GM12878 (cell line): ENCODE results near the gene SETD1B. TPM values are rescaled to one million over a fixed set of nuclear protein-coding genes. Genes with fewer than 3 reads are reported as not detected.
A peak's percentile ranks its signal among the peaks of the same experiment; 100 is the strongest.

Source experiments
- HDAC6 ChIP-seq: fragments of 200-600 bp; sonication (generic); IDR thresholded peaks from one replicate; pipeline ENCODE4 v1.8.0; 2017; ENCODE audit warnings: antibody characterized with exemption; ENCODE audit not compliant: unreplicated experiment
- NFYA ChIP-seq: IDR thresholded peaks from 2 replicates; pipeline ENCODE4 v1.6.1; 2011; ENCODE audit warnings: low read depth, mild to moderate bottlenecking, low read length, improper control_type of control experiment, borderline replicate concordance
- NR2C1 ChIP-seq: fragments of 450-650 bp; IDR thresholded peaks from 2 replicates; pipeline ENCODE4 v1.6.1; 2017; ENCODE audit warnings: antibody characterized with exemption, mild to moderate bottlenecking, moderate library complexity
- RAD51 ChIP-seq: fragments of 450-650 bp; IDR thresholded peaks from 2 replicates; pipeline ENCODE4 v1.6.1; 2016; ENCODE audit warnings: moderate library complexity, mild to moderate bottlenecking, inconsistent platforms
- SMAD5 ChIP-seq: IDR thresholded peaks from 2 replicates; pipeline ENCODE4 v1.6.1; 2016; ENCODE audit warnings: antibody characterized with exemption, low read depth
- TCF3 ChIP-seq: IDR thresholded peaks from 2 replicates; pipeline ENCODE4 v1.6.1; 2012; ENCODE audit warnings: low read depth, mild to moderate bottlenecking, low read length, borderline replicate concordance; ENCODE audit not compliant: insufficient read depth
- polyA plus RNA-seq, 11 experiments: library from polyadenylated mRNA; depleted of rRNA in 4 of 11; unstranded in 6 of 11; stranded (reverse) in 5 of 11; fragments of >200 nt; fragmentation: Nextera tagmentation in 4 of 11; fragmentation: Illumina TruSeq in 1 of 11; extraction: Ambion mirVana in 4 of 11; extraction: Trizol in 1 of 11; gene quantifications; 1 replicate in 1 of 11; 2 replicates in 10 of 11; pipeline versions ENCODE4 v1.2.1 to v1.2.3, GENCODE V29; 2011 to 2016; ENCODE audit warnings: inconsistent platforms in 2 of 11, missing spikeins in 2 of 11, low read depth in 1 of 11
- total RNA-seq, 4 experiments: library from RNA; depleted of rRNA in 3 of 4; stranded (reverse); fragments of >200 nt in 3 of 4; fragmentation: Illumina TruSeq in 1 of 4; extraction: Trizol in 1 of 4; gene quantifications; 2 replicates each; pipeline versions ENCODE4 v1.2.1 to v1.2.3, GENCODE V29; 2013 to 2021
- TF ChIP-seq, protein P1 (sequence below): fragments of 150-350 bp; IDR thresholded peaks from 2 replicates; pipeline ENCODE4 v1.6.1; 2016; ENCODE audit warnings: low read depth, low read length
- TF ChIP-seq, protein P2 (sequence below), 3 experiments: IDR thresholded peaks in 2 of 3; conservative IDR thresholded peaks in 1 of 3; 2 replicates each; pipeline ENCODE4 v1.5.1; 2011; ENCODE audit warnings: low read depth in 3 of 3, low read length in 3 of 3, mild to moderate bottlenecking in 3 of 3, control low read depth in 2 of 3, moderate library complexity in 2 of 3, inconsistent platforms in 1 of 3, mixed read lengths in 1 of 3; ENCODE audit not compliant: control insufficient read depth in 2 of 3, insufficient read depth in 1 of 3; ENCODE audit errors: extremely low read depth in 1 of 3
- TF ChIP-seq, protein P3 (sequence below): IDR thresholded peaks from 2 replicates; pipeline ENCODE4 v1.6.1; 2012; ENCODE audit warnings: low read length, inconsistent platforms
- TF ChIP-seq, protein P4 (sequence below): fragments of 450-650 bp; IDR thresholded peaks from 2 replicates; pipeline ENCODE4 v1.6.1; 2017; ENCODE audit warnings: mild to moderate bottlenecking, moderate library complexity
- TF ChIP-seq, protein P5 (sequence below): fragments of 450-650 bp; conservative IDR thresholded peaks from 2 replicates; pipeline ENCODE4 v1.6.1; 2017; ENCODE audit warnings: mild to moderate bottlenecking, moderate library complexity
- TF ChIP-seq, protein P6 (sequence below): fragments of 450-650 bp; IDR thresholded peaks from 2 replicates; pipeline ENCODE4 v1.6.1; 2017; ENCODE audit warnings: mild to moderate bottlenecking, low read depth, inconsistent platforms; ENCODE audit not compliant: poor library complexity, severe bottlenecking

Gene SETD1B
- total and polyA plus RNA-seq, 10 of the 15 experiments (the other 5 are each of a cell fraction or from before 2014, with no cell fraction given) = 0.50 to 17.3 (median 1.6) TPM

DNA sequence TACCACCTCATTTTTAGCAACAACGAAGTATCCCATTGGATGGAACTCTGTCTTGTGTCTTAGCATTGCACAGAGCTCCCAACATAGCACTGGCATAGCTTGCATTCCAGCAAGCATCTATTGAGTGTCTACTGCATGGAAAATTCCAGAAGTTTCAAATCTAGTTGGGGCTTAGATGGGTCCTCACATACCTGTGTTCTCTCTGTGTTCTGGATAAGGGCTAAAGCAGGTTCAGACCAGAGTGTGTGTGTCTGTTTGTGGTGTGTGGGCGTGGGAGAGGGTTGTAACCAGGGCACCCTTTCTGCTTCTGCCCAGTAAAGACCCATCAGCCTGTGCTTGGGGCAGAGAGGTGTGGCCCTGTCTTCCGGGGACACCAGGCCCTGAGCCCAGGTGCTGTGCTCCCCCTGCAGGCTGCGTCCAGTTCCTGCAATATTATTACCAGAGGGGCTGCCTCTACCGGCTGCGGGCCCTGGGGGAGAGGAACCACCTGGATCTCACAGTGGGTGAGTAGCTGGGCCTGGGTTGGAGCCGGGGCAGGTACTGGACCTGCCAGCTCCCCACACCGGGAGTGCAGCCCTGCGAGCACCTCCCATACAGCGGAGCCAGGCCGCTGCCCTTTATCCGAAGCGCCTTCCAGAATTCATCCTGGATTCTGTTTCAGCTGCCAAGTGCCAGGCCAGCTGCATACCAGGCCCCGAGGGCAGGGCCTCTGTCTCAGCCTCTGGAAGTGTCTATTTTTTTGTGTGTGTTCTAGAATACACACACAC is 30.6 kb upstream of the SETD1B start (continued):
- TF ChIP-seq, protein P1, sequence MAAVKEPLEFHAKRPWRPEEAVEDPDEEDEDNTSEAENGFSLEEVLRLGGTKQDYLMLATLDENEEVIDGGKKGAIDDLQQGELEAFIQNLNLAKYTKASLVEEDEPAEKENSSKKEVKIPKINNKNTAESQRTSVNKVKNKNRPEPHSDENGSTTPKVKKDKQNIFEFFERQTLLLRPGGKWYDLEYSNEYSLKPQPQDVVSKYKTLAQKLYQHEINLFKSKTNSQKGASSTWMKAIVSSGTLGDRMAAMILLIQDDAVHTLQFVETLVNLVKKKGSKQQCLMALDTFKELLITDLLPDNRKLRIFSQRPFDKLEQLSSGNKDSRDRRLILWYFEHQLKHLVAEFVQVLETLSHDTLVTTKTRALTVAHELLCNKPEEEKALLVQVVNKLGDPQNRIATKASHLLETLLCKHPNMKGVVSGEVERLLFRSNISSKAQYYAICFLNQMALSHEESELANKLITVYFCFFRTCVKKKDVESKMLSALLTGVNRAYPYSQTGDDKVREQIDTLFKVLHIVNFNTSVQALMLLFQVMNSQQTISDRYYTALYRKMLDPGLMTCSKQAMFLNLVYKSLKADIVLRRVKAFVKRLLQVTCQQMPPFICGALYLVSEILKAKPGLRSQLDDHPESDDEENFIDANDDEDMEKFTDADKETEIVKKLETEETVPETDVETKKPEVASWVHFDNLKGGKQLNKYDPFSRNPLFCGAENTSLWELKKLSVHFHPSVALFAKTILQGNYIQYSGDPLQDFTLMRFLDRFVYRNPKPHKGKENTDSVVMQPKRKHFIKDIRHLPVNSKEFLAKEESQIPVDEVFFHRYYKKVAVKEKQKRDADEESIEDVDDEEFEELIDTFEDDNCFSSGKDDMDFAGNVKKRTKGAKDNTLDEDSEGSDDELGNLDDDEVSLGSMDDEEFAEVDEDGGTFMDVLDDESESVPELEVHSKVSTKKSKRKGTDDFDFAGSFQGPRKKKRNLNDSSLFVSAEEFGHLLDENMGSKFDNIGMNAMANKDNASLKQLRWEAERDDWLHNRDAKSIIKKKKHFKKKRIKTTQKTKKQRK = no peak
- TF ChIP-seq, protein P2, sequence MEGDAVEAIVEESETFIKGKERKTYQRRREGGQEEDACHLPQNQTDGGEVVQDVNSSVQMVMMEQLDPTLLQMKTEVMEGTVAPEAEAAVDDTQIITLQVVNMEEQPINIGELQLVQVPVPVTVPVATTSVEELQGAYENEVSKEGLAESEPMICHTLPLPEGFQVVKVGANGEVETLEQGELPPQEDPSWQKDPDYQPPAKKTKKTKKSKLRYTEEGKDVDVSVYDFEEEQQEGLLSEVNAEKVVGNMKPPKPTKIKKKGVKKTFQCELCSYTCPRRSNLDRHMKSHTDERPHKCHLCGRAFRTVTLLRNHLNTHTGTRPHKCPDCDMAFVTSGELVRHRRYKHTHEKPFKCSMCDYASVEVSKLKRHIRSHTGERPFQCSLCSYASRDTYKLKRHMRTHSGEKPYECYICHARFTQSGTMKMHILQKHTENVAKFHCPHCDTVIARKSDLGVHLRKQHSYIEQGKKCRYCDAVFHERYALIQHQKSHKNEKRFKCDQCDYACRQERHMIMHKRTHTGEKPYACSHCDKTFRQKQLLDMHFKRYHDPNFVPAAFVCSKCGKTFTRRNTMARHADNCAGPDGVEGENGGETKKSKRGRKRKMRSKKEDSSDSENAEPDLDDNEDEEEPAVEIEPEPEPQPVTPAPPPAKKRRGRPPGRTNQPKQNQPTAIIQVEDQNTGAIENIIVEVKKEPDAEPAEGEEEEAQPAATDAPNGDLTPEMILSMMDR (IDR thresholded peaks at IDR 0.05 in 2 of 3, conservative IDR thresholded peaks at IDR 0.05 in 1 of 3; ENCODE audit: control insufficient read depth in 2 of 3, extremely low read depth in 1 of 3, insufficient read depth in 1 of 3, low read depth in 3 of 3, low read length in 3 of 3) = peak; percentile 92 to 95 (median 94); a peak in 5 of 6 replicates
- TF ChIP-seq SMAD5 (no peak), RAD51 (no peak), HDAC6 (no peak), NFYA (no peak), NR2C1 (no peak), TCF3 (no peak)
- TF ChIP-seq, protein P3, sequence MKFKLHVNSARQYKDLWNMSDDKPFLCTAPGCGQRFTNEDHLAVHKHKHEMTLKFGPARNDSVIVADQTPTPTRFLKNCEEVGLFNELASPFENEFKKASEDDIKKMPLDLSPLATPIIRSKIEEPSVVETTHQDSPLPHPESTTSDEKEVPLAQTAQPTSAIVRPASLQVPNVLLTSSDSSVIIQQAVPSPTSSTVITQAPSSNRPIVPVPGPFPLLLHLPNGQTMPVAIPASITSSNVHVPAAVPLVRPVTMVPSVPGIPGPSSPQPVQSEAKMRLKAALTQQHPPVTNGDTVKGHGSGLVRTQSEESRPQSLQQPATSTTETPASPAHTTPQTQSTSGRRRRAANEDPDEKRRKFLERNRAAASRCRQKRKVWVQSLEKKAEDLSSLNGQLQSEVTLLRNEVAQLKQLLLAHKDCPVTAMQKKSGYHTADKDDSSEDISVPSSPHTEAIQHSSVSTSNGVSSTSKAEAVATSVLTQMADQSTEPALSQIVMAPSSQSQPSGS = no peak
- TF ChIP-seq, protein P4, sequence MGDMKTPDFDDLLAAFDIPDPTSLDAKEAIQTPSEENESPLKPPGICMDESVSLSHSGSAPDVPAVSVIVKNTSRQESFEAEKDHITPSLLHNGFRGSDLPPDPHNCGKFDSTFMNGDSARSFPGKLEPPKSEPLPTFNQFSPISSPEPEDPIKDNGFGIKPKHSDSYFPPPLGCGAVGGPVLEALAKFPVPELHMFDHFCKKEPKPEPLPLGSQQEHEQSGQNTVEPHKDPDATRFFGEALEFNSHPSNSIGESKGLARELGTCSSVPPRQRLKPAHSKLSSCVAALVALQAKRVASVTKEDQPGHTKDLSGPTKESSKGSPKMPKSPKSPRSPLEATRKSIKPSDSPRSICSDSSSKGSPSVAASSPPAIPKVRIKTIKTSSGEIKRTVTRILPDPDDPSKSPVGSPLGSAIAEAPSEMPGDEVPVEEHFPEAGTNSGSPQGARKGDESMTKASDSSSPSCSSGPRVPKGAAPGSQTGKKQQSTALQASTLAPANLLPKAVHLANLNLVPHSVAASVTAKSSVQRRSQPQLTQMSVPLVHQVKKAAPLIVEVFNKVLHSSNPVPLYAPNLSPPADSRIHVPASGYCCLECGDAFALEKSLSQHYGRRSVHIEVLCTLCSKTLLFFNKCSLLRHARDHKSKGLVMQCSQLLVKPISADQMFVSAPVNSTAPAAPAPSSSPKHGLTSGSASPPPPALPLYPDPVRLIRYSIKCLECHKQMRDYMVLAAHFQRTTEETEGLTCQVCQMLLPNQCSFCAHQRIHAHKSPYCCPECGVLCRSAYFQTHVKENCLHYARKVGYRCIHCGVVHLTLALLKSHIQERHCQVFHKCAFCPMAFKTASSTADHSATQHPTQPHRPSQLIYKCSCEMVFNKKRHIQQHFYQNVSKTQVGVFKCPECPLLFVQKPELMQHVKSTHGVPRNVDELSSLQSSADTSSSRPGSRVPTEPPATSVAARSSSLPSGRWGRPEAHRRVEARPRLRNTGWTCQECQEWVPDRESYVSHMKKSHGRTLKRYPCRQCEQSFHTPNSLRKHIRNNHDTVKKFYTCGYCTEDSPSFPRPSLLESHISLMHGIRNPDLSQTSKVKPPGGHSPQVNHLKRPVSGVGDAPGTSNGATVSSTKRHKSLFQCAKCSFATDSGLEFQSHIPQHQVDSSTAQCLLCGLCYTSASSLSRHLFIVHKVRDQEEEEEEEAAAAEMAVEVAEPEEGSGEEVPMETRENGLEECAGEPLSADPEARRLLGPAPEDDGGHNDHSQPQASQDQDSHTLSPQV = no peak
- TF ChIP-seq, protein P5, sequence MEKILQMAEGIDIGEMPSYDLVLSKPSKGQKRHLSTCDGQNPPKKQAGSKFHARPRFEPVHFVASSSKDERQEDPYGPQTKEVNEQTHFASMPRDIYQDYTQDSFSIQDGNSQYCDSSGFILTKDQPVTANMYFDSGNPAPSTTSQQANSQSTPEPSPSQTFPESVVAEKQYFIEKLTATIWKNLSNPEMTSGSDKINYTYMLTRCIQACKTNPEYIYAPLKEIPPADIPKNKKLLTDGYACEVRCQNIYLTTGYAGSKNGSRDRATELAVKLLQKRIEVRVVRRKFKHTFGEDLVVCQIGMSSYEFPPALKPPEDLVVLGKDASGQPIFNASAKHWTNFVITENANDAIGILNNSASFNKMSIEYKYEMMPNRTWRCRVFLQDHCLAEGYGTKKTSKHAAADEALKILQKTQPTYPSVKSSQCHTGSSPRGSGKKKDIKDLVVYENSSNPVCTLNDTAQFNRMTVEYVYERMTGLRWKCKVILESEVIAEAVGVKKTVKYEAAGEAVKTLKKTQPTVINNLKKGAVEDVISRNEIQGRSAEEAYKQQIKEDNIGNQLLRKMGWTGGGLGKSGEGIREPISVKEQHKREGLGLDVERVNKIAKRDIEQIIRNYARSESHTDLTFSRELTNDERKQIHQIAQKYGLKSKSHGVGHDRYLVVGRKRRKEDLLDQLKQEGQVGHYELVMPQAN = no peak
- TF ChIP-seq, protein P6, sequence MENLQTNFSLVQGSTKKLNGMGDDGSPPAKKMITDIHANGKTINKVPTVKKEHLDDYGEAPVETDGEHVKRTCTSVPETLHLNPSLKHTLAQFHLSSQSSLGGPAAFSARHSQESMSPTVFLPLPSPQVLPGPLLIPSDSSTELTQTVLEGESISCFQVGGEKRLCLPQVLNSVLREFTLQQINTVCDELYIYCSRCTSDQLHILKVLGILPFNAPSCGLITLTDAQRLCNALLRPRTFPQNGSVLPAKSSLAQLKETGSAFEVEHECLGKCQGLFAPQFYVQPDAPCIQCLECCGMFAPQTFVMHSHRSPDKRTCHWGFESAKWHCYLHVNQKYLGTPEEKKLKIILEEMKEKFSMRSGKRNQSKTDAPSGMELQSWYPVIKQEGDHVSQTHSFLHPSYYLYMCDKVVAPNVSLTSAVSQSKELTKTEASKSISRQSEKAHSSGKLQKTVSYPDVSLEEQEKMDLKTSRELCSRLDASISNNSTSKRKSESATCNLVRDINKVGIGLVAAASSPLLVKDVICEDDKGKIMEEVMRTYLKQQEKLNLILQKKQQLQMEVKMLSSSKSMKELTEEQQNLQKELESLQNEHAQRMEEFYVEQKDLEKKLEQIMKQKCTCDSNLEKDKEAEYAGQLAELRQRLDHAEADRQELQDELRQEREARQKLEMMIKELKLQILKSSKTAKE = no peak
